GM19099 (cell line): ENCODE measurements around the gene LLPH.
A peak's percentile ranks its signal among the peaks of the same experiment; 100 is the strongest.

Source experiments
- POLR2A ChIP-seq: IDR thresholded peaks from 3 replicates; pipeline ENCODE4 v1.6.1; 2011; ENCODE audit warnings: low read depth; ENCODE audit not compliant: insufficient read length; ENCODE audit errors: extremely low read depth

The LLPH gene

DNA sequence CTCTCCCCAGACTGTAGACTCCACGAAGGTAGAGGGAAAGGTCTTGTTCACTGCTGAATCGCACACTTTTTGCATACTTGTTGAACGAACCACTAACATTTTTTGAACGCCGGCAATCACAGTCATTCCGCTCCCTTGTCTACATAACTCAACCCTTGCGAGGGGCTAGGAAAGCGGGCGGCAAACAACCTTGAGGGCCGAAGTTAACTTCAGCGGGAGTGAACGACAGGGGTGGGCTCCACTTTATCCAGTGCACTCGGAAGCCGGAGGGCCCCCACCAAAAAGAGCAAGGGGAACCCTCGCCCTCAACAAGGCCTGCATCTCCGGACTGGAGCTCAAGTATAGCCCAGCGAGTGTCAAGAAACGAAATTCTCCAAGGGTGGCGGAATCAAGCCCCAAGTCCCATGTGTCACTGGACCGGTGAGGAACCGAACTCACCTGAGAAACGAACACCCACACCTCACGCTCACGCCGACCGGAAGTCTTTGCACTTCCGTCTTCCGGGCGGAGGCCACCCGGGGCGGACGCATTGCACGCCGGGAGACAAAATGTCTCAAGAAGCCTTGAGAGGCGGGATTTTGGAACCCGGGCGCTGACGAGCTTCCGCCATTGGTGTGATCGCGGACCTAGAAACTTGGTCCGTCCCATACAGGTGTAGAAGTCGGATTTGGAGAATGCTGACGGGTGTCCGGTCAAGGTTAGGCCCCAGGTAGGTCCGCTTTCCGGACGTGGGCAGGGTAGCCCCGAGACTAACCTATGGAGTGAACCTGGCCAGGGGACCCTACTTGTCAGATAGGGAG, at the start of gene LLPH:
LLPH (minus strand) TSS at position 484 of the 800 bp plus-strand sequence. CDS start 1,644 bp downstream, outside the sequence.
- peak; percentile 91 for TF ChIP-seq POLR2A

- no peak for TF ChIP-seq POLR2A
These were observed 45.8 kb upstream of the LLPH start for GRCh38 chr12:66176105-66176900.

GRCh38 chr12:66170606-66171005, 40.1 kb upstream of the LLPH start:
- no peak for TF ChIP-seq POLR2A

- TF ChIP-seq POLR2A: peak; percentile 89
These were observed 38.9 kb upstream of the LLPH start, which contains the start of gene TMBIM4 for GRCh38 chr12:66169221-66170170. Gene TMBIM4 (minus strand): TSS chr12:66169996. CDS start chr12:66169951, 45 bp downstream.

DNA sequence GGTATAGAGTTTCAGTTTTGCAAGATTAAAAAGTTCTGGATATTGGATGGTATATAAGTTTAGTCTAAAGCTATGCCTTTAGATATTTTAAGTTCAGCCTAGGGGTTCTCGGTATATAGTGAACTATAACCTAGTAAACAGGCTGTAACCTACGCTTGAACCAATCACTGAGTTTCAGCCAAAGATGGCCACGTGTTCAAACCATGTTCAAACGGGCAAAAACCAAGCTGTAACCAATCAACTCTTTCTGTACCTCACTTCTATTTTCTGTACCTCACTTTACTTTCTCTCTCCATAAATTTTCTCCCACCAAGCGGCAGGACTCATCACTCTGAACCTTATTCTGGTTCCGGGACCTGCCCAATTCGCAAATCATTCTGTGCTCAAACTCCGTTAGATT, 37.9 kb upstream of the LLPH start:
- TF ChIP-seq POLR2A: no peak

DNA sequence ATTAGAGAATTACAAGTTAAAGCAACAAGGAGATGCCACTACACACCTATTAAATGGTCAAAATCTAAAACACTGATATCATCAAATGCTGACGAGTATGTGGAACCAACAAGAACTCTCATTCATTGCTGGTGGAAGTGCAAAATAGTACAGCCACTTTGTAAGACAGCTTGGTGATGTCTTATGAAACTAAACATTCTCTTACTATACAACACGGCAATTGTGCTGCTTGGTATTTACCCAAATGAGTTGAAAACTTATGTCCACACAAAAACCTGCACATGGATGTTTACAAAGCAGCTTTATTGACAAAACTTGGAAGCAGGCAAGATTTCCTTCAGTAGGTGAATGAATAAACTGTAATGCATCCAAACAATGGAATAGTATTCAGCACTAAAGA, 36.0 kb upstream of the LLPH start:
- TF ChIP-seq POLR2A: no peak

GRCh38 chr12:66165141-66165540, 34.6 kb upstream of the LLPH start:
- no peak for TF ChIP-seq POLR2A

DNA sequence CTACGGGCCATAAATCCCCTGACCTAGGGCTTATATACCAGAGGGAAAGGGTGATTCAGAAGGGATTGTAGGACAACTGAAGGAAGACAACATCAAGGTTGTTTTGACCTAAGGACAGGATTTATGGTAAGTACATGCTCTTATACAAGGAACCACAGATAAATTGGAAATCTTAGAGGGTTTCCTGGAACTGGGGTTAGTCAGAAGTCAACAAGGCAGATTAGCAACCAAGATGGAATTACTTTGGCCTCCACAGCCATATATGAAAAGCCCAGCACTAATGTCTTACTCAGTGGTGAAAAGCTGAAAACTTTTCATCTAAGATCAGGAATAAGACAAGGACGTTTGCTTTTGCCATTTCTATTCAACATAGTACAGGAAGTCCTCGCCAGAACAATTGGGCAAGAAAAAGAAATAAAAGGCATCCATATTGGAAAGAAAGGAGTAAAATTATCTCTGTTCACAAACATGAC, 33.8 kb upstream of the LLPH start:
- TF ChIP-seq POLR2A: no peak

DNA sequence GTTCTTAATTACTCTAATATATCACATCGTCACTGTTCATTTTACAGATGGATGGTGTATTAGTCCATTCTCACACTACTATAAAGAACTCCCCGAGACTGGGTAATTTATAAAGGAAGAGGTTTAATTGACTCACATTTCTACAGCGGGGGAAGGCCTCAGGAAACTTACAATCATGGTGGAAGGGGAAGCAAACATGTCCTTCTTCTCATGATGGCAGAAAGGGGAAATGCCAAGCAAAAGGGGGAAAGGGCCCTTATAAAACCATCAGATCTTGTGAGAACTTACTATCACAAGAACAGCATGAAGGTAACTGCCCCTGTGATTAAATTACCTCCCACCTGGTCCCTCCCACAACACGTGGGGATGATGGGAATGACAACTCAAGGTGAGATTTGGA, 32.7 kb upstream of the LLPH start:
- no peak for TF ChIP-seq POLR2A

- no peak for TF ChIP-seq POLR2A
These were observed 32.2 kb upstream of the LLPH start for GRCh38 chr12:66162701-66163100.

GRCh38 chr12:66160704-66161103, 30.2 kb upstream of the LLPH start:
- TF ChIP-seq POLR2A: no peak

- TF ChIP-seq POLR2A: no peak
These were observed 28.6 kb upstream of the LLPH start for GRCh38 chr12:66159123-66159522.

DNA sequence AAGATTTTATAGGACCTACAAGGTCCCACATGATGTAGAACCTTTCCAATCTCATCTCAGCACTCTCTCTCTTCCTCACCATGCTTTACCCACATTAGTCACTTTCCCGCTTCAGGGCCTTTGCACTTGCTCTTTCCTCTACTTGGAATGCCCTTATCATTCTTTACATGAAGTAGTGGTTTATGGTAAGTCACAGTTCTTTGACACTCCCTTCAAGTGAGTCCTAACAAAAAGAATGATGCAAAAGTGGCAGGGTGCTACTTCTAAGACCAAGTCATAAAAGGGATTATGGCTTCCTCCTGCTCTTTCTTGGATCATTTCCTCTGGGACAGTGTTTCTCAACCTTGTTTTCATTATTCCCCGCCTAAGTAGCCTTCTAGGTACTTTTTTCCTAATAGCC, 26.1 kb upstream of the LLPH start:
- no peak for TF ChIP-seq POLR2A

DNA sequence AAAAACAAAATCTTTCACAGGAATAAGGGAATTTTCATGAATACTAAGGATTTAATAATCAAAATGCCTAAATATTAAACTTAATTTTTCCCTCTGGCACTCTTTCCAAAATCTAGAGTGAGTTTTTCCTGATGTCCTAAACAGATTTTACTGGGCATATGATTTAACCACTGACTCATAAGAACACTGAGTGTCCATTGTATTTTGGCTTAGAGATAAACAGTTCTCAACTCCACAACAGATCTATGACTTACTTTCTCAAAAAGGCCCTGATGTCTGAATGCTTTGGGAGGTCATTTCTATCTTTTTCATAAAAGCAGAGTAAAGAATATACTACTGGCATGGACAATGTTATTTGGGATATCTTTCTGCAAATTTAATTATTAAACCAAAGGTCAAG, 24.2 kb upstream of the LLPH start:
- TF ChIP-seq POLR2A: no peak

DNA sequence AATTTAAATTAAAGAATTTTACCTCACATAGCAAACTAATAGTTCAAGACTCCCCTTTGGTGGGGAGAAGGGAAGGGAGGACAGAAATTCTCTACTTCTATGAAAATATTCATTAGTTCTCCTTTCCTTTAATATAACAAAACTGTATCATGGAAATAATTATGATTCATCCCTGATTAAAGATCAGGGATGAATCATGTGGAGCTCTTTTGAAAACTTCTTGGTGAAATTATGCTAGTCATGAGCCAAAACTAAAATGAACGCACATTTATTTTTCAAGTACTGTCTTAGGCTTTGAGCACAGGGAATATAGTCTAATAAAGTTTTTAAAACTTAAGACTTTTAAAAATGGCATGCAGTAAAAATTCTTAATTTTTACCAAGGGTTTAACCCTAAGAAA, 22.2 kb upstream of the LLPH start:
- no peak for TF ChIP-seq POLR2A
